ENCODE data around the gene NYAP1. TPM values are rescaled to one million over a fixed set of nuclear protein-coding genes. Genes with fewer than 3 reads are reported as not detected.

NYAP1 gene
- total RNA-seq: 1 to 10 TPM in 1 of 3 donors, under 1 TPM in 2; 0.23 to 2.8 (median 0.46) TPM
- long read RNA-seq, donor 1: 0 reads
- long read RNA-seq, donor 2: 0 reads

DNA sequence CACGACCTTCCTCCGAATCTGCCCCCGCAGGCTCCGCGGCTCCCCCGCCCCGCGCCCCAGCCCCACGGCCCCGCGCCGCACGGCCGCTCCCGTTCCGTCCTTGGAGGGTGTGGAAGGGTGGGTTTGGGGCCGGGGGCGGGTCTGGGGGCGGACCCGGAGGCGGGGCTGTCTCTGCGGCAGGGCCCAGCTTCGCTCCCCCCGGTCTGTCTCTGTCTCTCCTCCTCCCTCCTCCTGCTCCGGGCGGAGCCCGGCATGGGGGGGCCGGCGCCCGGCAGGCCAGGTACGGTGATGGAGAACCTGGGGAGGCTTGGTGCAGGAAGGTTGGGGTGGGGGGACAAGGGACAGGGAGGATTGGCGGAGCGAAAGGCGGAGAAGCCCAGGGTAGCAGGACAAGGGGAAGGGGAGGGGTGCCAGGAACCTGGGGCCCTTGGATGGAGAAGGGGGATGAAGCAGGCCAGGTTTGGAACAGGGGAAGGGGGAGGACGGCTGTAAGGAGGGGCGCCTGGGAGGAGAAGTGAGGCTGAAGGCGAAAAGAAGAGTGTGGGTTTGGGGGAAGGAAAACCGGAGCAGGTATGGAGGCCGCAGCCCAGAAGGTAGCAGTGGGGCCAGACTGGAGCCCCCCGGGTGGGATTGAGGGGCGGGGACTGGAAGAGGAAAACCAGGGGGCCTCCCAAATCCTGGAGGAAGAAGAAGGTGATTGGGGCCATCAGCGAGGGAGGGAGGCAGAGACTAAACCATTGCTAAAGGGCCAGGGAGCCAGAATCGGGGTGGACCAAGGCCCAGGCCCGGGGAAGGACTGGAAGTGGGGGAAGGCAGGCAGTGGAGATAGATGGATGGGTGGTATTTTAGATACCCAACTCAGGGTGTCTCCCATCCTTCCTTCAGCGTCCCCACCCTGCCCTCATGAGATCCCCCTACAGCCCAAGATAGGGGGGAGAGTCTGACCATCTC, at the start of gene NYAP1:
Gene NYAP1 (plus strand): TSS at position 206 of the 951 bp plus-strand sequence. CDS start 1,385 bp downstream, outside the sequence.
- ATAC-seq: peak; percentile 22
- Histone ChIP-seq H3K9me3 (no peaks in the 10 kb centered on the region), H3K4me3 (peak within 1 kb of the TSS; percentile 11), H3K4me1 (ENCODE audit: low read depth) (peaks cover 17% of the 10 kb centered on the region), H3K36me3 (ENCODE audit: low read depth) (no peaks in the 10 kb centered on the region)
- intact Hi-C loops (cut with DNase I, micrococcal nuclease): no loop called here
- DNase-seq: peak; percentile 66 to 82 (median 70)
- TF ChIP-seq, protein P1, sequence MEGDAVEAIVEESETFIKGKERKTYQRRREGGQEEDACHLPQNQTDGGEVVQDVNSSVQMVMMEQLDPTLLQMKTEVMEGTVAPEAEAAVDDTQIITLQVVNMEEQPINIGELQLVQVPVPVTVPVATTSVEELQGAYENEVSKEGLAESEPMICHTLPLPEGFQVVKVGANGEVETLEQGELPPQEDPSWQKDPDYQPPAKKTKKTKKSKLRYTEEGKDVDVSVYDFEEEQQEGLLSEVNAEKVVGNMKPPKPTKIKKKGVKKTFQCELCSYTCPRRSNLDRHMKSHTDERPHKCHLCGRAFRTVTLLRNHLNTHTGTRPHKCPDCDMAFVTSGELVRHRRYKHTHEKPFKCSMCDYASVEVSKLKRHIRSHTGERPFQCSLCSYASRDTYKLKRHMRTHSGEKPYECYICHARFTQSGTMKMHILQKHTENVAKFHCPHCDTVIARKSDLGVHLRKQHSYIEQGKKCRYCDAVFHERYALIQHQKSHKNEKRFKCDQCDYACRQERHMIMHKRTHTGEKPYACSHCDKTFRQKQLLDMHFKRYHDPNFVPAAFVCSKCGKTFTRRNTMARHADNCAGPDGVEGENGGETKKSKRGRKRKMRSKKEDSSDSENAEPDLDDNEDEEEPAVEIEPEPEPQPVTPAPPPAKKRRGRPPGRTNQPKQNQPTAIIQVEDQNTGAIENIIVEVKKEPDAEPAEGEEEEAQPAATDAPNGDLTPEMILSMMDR (IDR thresholded peaks at IDR 0.05): no peak

DNA sequence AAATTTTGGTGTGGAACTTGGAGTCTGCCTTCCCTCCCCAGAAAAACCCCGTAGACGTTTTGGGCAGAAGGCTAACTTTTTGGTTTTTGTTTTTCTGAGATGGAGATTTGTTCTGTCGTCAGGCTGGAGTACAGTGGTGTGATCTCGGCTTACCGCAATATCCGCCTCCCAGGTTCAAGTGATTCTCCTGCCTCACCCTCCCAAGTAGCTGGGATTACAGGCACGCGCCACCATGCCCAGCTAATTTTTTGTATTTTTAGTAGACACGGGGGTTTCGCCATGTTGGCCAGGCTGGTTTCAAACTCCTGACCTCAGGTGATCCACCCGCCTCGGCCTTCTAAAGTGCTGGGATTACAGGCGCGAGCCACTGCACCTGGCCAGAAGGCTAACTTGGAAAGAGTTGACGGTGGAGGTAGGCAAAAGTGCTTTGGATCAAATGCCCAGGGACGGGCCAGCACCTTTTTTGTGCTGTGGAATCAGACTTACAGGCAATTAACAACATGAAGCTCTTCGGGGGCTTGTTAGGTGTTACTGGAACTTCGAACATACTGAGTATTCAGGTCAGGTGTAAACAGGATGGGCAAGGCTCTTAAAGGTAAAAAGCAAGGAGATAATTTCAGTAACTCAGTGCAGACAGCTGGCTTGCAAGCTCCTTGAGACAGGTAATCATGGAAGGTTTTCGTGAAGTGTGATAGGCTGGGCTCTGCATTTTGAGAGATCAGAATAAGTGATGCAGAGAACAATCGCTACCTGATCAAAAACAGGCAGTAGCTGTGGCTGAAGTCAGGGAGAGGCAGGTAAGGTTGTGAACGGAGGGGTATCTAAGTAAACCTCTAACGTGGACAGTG, 49.2 kb upstream of the NYAP1 start:
- Histone ChIP-seq H3K9me3 (no peaks in the 10 kb centered on the region), H3K4me3 (no peak overlapping the region), H3K4me1 (ENCODE audit: low read depth) (peaks cover 31% of the 10 kb centered on the region), H3K36me3 (ENCODE audit: low read depth) (peaks cover 3% of the 10 kb centered on the region)
- intact Hi-C loops (cut with DNase I, micrococcal nuclease): no loop called here
- ATAC-seq (no peak), DNase-seq (peak in 1 of 3 donors; percentile 29)
- TF ChIP-seq, protein P1 (IDR thresholded peaks at IDR 0.05): no peak

DNA sequence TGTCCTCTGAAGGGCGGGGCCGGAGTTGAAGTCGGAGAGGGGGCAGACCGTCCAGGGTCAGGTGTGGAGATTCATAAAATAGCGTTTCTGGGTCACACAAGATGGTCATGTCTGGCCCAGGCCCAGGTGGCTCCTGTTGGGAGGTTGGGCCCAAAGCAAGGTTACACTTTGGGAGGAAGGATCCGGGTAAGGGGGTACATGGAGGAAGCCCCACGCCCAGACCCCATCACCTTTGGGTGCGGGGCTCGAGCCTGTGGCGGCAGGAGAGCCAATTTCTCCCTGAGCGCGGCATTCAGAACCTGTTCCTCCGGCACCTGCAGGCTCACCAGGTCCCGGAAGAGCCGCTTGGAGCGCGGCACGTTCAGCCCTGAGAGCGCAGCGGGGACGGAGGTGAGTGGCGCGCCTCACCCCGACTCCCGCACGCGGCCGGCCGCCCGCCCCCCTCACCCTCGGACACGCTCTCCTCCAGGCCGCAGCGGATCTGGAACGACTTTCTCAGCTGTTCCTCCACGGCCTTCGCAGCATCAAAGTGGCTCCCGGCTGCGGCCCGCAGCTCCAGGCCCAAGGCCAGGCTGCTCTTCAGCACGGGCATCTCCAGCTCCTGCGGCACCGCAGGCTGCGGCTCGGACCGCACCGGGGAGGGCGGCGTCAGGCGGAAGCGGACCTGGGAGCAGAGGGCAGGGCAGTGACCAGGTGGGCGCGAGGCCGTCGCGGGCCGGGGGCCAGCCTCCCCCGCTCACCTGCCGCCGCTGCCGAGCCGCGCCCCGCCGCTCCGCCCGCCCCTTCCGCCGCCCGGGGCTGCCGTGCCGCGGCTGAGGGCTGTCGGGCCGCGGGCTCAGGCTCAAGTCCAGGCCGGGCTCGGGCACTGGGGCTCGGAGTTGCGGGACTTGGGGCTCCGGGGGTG, 48.1 kb upstream of the NYAP1 start:
- TF ChIP-seq, protein P1 (IDR thresholded peaks at IDR 0.05): no peak
- ATAC-seq (peak; percentile 61), DNase-seq (peak; percentile 55 to 79 (median 75))
- H3K9me3 ChIP-seq: no peaks in the 10 kb centered on the region
- peaks cover 3% of the 10 kb centered on the region for H3K36me3 ChIP-seq (ENCODE audit: low read depth)
- peaks cover 27% of the 10 kb centered on the region for H3K4me1 ChIP-seq (ENCODE audit: low read depth)
- intact Hi-C loops (cut with DNase I, micrococcal nuclease): no loop called here
- H3K4me3 ChIP-seq: peak overlapping the region; percentile 88

DNA sequence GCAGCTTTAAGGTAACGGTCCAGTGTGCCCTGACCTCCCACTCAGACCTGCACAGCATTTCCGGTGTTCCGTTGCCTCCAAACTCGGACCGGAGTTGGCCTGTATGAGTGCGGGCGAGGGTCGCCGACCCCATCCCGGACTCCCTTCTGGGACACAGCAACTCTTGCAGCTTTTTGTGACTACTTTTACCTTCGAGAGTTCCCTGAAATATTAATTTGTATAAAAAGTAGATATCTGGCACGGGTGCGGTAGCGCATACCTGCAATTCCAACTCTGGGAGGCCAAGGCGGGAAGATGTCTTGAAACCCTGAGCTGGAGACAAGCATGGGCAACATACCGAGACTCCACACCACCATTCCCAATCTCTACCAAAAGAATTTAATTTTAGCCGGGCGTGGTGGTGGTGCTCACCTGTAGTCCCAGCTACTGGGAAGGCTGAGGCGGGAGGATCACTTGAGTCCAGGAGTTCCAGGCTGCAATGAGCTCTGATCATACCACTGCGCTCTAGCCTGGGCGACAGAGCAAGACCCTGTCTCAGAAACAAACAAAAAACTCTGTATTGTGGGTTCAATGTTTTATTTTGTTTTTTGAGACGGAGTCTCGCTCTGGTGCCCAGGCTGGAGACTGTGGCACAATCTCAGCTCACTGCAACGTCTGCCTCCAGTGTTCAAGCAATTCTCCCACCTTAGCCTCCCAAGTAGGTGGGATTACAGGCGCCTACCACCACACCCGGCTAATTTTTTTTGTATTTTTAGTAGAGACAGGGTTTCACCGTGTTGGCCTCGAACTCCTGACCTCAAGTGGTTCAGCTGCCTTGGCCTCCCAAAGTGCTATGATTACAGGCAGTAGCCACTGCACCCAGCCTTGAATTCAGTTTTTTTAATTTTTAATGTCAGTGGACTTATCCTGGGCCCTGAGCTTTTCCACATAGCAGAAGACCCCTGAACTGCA, 46.3 kb upstream of the NYAP1 start:
- intact Hi-C loops (cut with DNase I, micrococcal nuclease): no loop called here
- TF ChIP-seq, protein P1 (IDR thresholded peaks at IDR 0.05): no peak
- Histone ChIP-seq H3K9me3 (no peaks in the 10 kb centered on the region), H3K4me3 (no peak overlapping the region), H3K4me1 (ENCODE audit: low read depth) (peaks cover 17% of the 10 kb centered on the region), H3K36me3 (ENCODE audit: low read depth) (no peaks in the 10 kb centered on the region)
- DNase-seq: peak; percentile 34 to 69 (median 52)
- ATAC-seq: no peak
